Gastrocnemius medialis (tissue), 4 donors: ENCODE results near the gene COL23A1.

Source experiments
- POLR2A ChIP-seq, 2 donors: fragments of 450-650 bp; IDR thresholded peaks; one replicate each; pipeline ENCODE4 v1.6.1; 2017; ENCODE audit warnings: antibody characterized with exemption in 2 of 2, mild to moderate bottlenecking in 2 of 2, moderate library complexity in 2 of 2
- TF ChIP-seq, protein P1 (sequence below), 5 experiments: fragments of 450-650 bp in 3 of 5; fragments of 200-600 bp in 2 of 5; sonication (generic) in 2 of 5; IDR thresholded peaks in 4 of 5; conservative IDR thresholded peaks in 1 of 5; 1 replicate in 4 of 5; 2 replicates in 1 of 5; pipeline ENCODE4 v1.5.1; 2016 to 2019; ENCODE audit warnings: antibody characterized with exemption in 5 of 5, mild to moderate bottlenecking in 3 of 5, moderate library complexity in 3 of 5

DNA sequence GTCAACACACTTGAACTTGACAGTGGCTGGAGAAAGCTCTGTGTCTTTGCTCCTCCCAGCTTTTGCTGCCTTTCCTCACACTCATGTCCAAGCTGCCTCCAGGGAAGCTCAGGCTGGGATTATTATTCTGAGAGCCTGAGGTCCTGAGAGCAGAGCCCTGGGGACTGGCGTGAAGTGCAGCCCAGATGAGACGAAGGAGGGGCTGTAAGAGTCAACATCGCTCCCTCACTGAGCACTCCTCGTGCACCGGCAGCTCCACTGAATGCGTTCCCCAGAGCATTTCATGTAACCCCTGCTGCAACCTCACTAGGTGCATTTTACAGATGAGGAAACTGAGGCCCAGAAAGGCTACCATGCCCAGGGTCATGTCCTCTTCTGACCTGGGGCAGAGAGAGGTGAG is 294.1 kb downstream of the COL23A1 start:
- TF ChIP-seq, protein P1, sequence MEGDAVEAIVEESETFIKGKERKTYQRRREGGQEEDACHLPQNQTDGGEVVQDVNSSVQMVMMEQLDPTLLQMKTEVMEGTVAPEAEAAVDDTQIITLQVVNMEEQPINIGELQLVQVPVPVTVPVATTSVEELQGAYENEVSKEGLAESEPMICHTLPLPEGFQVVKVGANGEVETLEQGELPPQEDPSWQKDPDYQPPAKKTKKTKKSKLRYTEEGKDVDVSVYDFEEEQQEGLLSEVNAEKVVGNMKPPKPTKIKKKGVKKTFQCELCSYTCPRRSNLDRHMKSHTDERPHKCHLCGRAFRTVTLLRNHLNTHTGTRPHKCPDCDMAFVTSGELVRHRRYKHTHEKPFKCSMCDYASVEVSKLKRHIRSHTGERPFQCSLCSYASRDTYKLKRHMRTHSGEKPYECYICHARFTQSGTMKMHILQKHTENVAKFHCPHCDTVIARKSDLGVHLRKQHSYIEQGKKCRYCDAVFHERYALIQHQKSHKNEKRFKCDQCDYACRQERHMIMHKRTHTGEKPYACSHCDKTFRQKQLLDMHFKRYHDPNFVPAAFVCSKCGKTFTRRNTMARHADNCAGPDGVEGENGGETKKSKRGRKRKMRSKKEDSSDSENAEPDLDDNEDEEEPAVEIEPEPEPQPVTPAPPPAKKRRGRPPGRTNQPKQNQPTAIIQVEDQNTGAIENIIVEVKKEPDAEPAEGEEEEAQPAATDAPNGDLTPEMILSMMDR (IDR thresholded peaks at IDR 0.05 in 4 of 5, conservative IDR thresholded peaks at IDR 0.05 in 1 of 5), result no peak
- TF ChIP-seq POLR2A (IDR thresholded peaks at IDR 0.05), result no peak
